GM13976 (cell line): ENCODE measurements around the gene MITF.
"Not testable (repeated sequence)": the region's sequence is repeated elsewhere in the genome, so short reads cannot be mapped to it uniquely, and the experiment has no call there.

Experiments
- DNase-seq: peaks from one replicate; pipeline ENCODE4 v3.0.0; 2012; ENCODE audit warnings: low spot score
- CTCF ChIP-seq: IDR thresholded peaks from 2 replicates; pipeline ENCODE4 v1.5.1; 2012; ENCODE audit warnings: borderline replicate concordance, mild to moderate bottlenecking; ENCODE audit not compliant: insufficient read depth; ENCODE audit errors: extremely low read depth, missing control alignments, control extremely low read depth
- in situ Hi-C: fragments of 300-500 bp; cut with MboI; formaldehyde crosslinking; loops from one replicate; pipeline ENCODE4 v1.12.0; 2022; ENCODE audit warnings: low sequenced_read_pairs, mixed read lengths, inconsistent platforms; ENCODE audit not compliant: unreplicated experiment

Gene MITF

DNA sequence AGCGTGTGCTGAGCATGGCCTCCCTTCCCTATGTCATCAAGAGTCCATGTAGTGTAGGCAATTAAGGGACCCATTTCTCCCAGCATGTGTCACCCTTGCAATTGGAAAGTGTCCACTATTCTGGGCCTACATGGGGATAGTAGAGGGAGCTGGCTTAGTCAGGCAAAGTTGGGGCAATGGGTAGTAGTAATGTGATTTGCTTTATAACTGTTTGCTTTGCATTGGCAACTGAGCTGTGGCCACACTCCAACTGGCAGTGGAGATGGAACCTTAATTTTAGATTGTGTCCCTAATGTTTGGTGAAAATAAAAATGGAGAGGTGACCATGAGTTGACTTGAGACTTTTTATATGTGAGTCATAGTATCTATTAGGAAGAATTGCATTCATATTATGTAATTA, 162.5 kb downstream of the MITF start:
- in situ Hi-C loops, result no loop called here
- no peak for DNase-seq
- TF ChIP-seq CTCF, result no peak

DNA sequence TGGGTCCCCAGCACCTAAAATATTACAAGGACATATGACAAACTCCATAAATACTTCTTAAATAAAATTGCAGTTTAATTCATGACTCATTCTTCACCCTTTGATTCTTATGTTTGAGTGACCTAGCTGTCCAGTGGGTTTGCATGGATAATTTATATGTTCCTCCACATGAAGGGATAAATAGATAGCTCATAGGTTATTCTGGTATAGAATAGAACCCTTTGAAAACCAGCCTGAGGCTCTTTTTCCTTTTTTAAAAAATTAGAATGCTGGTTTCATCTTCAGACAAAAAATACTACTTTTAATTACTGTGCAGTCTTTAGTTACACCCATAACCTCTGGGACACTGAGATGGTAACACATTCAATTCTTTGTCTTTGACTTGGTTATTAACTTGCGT, 163.1 kb downstream of the MITF start:
- no peak for TF ChIP-seq CTCF
- DNase-seq, result no peak
- in situ Hi-C loops, result no loop called here

- TF ChIP-seq CTCF, result no peak
- in situ Hi-C loops, result no loop called here
- no peak for DNase-seq
These were observed 167.2 kb downstream of the MITF start for GRCh38 chr3:69906351-69906966.

GRCh38 chr3:69907554-69907953, 168.3 kb downstream of the MITF start:
- DNase-seq, result no peak
- TF ChIP-seq CTCF, result no peak
- in situ Hi-C loops, result no loop called here

GRCh38 chr3:69909859-69910258, 170.6 kb downstream of the MITF start:
- DNase-seq, in situ Hi-C loops: not testable (repeated sequence)

DNA sequence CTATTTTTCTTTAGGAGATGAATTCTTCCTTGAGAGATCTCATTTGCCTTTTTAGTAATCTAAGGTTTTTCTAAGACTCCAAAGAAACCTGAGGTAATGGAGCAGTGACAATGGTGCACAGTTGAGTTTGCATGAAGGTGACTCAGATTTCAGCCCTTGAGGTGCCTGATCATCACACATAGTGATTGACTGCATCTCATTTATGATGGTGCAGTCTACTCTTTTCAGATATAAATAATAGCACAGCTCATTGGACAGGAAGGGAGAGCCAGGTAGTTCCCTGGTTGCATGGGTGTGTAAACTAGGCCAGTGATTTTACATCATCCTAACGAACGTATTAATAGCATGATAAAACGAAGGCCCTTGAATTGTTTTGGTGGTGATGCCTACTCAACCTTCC, 174.2 kb downstream of the MITF start:
- no peak for DNase-seq
- in situ Hi-C loops, result no loop called here
- no peak for TF ChIP-seq CTCF

- no peak for DNase-seq
- in situ Hi-C loops, result no loop called here
- TF ChIP-seq CTCF, result no peak
These were observed 175.1 kb downstream of the MITF start for GRCh38 chr3:69914395-69914794.
